Heart left ventricle (tissue), 13 donors: ENCODE results near the gene ITPR3.

Experiments
- POLR2A ChIP-seq, 2 donors: fragments of 450-650 bp; IDR thresholded peaks; one replicate each; pipeline ENCODE4 v1.6.1; 2017; ENCODE audit warnings: antibody characterized with exemption in 2 of 2, mild to moderate bottlenecking in 2 of 2, moderate library complexity in 2 of 2
- TF ChIP-seq, protein P1 (sequence below), 12 donors: fragments of 200-600 bp; sonication (generic) in 4 of 12; IDR thresholded peaks; one replicate each; pipeline versions ENCODE4 v1.5.0 to v1.8.0; 2018 to 2022; ENCODE audit warnings: antibody characterized with exemption in 12 of 12, mild to moderate bottlenecking in 5 of 12
- donor health status: ischemic (EF 13 %, LVEDD 7.1; RV severe dilation, severe dysfunction).
- donor health status: DM: no; HTN: yes; CAD: no.
- donor health status: DM: no; HTN: no; CAD: no.
- donor health status: ischemic (EF 25% LVEDD 6.9; RV normal size, moderate dysfunction).
- donor health status: ischemic (EF 25% LVEDD 5.7; RV mildly dilated, moderate dysfunction).
- donor health status: ischemic (EF 35%, LVEDD 5.7; RV mildly dilated, moderate dysfunction).
- donor health status: nonischemic (EF 11% LVEDD 7.7; RV severe dilation, severe dysfunction).
- donor health status: DM: yes; HTN: yes; CAD: no.
- donor health status: PGD.
- donor health status: ischemic (EF 29% LVEDD 5.4; RV normal size, mild dysfunction).
- donor health status: nonischemic (EF 23%, LVEDD 6.1; RV moderate dilation, normal function).

DNA sequence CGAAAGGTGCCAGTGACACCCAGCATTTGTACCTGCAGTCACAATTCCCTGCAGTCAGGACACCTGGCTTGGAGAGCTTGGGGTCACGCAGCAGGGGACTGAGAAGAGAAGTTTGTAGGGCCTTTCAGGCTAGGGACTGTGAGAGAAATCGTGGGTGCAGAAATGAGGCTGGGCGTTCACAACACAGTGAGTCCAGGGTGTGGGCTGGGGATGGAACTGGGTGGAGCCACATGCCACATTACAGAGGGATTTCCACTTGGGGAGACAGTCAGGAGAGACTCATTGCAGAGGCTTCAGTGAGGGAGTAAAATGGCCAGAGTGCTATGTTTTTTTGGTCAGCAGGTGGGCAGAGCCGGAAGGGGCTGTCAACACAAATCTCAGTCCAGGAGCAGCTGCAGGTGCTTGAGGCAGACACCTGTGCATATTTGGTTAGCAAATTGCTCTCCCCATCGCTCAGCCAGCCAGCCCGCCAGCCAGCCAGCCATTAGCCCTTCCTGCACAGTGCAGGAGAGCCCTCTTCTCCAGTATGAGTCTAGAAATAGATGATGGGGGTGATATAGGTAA lies 7.4 kb downstream of the ITPR3 start:
- TF ChIP-seq, protein P1, sequence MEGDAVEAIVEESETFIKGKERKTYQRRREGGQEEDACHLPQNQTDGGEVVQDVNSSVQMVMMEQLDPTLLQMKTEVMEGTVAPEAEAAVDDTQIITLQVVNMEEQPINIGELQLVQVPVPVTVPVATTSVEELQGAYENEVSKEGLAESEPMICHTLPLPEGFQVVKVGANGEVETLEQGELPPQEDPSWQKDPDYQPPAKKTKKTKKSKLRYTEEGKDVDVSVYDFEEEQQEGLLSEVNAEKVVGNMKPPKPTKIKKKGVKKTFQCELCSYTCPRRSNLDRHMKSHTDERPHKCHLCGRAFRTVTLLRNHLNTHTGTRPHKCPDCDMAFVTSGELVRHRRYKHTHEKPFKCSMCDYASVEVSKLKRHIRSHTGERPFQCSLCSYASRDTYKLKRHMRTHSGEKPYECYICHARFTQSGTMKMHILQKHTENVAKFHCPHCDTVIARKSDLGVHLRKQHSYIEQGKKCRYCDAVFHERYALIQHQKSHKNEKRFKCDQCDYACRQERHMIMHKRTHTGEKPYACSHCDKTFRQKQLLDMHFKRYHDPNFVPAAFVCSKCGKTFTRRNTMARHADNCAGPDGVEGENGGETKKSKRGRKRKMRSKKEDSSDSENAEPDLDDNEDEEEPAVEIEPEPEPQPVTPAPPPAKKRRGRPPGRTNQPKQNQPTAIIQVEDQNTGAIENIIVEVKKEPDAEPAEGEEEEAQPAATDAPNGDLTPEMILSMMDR (IDR thresholded peaks at IDR 0.05): no peak
- no peak for TF ChIP-seq POLR2A (IDR thresholded peaks at IDR 0.05)
